Activated T-cell treated with anti-CD3 and anti-CD28 coated beads, Interleukin-2, amount 50 U/mL, for 24 hours (primary cell): Measurements from ENCODE around the gene ENDOU.

ENCODE experiments used
- DNase-seq: peaks from one replicate; pipeline ENCODE4 v3.0.0-alpha.2; 2020
- H3K27ac Mint-ChIP-seq: 2 replicates; pipeline ENCODE4 v1.8.0; 2020; ENCODE audit warnings: mild to moderate bottlenecking, mixed read lengths
- H3K27me3 Mint-ChIP-seq: 2 replicates; pipeline ENCODE4 v1.8.0; 2020; ENCODE audit warnings: mixed read lengths
- H3K36me3 Mint-ChIP-seq: 2 replicates; pipeline ENCODE4 v1.8.0; 2020; ENCODE audit warnings: low read depth, mixed read lengths
- H3K4me1 Mint-ChIP-seq: 2 replicates; pipeline ENCODE4 v1.8.0; 2020; ENCODE audit warnings: low read depth, mixed read lengths
- H3K4me3 Mint-ChIP-seq: 2 replicates; pipeline ENCODE4 v1.8.0; 2020; ENCODE audit warnings: mild to moderate bottlenecking, moderate library complexity, mixed read lengths
- H3K9me3 Mint-ChIP-seq: 2 replicates; pipeline ENCODE4 v1.8.0; 2020; ENCODE audit warnings: mixed read lengths

Gene ENDOU

DNA sequence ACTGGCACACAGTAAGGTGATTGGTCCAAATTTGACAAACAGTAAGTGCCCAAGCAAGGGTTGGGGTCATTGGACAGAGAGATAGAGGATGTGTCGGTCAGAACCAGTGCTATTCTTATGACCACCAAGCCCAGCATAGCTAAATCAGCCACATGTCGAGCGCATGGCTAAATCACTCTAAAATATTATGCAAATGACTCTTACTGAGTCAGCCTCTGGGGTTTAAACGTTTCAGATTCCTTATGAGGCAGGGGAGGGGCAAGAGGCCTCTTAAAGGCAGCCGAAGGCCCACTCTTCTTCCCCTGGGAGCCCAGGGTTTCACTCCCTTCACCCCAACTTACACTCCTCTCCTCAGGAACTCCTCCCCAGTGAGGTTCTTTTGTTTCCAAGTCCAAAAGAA lies 603 bp upstream of the ENDOU start:
- DNase-seq: no peak
- H3K27me3 Mint-ChIP-seq: no peaks in the 10 kb centered on the region

GRCh38 chr12:47722941-47723631 lies 2.2 kb downstream of the ENDOU start:
- Mint-ChIP-seq H3K4me1 (peaks cover 32% of the 10 kb centered on the region), H3K27me3 (no peaks in the 10 kb centered on the region), H3K36me3 (peaks cover 4% of the 10 kb centered on the region), H3K9me3 (no peaks in the 10 kb centered on the region), H3K4me3 (no peak overlapping the region), H3K27ac (no peak overlapping the region)
- peak; percentile 17 for DNase-seq

More for the DNA sequence above, 603 bp upstream of the ENDOU start:
- Mint-ChIP-seq H3K4me3 (no peak overlapping the region), H3K4me1 (peaks cover 27% of the 10 kb centered on the region), H3K27ac (no peak overlapping the region), H3K36me3 (no peaks in the 10 kb centered on the region), H3K9me3 (no peaks in the 10 kb centered on the region)

DNA sequence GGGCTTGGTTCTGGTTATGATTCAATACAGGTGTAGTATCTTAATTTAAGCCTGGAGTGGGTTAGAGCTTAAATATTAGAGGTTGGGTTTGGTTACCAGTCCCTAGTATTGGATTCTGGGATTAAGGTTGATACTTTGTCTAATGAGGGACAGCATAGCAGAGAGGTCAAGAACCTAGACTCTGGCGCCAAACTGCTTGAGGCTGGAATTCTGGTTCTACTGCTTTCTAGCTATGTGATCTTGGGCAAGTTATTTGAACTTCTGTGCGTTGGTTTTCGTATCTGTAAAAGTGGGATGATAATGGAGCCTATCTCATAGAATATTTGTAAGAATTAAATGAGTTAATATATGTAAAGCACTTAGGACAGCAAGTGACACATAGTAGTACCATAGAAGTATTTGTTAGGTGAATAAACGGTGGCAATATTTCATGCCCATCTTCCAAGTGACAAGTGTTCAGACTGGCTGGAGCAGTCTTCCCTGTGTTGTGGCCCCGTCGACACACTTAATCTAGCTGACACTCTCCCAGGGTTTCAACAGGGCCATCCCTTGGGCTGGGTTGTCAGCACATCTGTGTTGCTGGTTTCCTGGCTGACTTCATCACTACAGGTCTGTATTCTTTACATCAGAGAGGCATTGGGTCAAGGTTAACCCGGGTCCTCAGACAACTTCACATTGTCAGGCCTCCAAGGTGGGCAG lies 3.0 kb downstream of the ENDOU start:
- no peak for DNase-seq

GRCh38 chr12:47721431-47721973 lies 3.8 kb downstream of the ENDOU start:
- DNase-seq: peak; percentile 18
- no peak overlapping the region for H3K27ac Mint-ChIP-seq
- peaks cover 46% of the 10 kb centered on the region for H3K4me1 Mint-ChIP-seq
- peaks cover 4% of the 10 kb centered on the region for H3K36me3 Mint-ChIP-seq
- no peaks in the 10 kb centered on the region for H3K27me3 Mint-ChIP-seq
- no peak overlapping the region for H3K4me3 Mint-ChIP-seq
- H3K9me3 Mint-ChIP-seq: no peaks in the 10 kb centered on the region

More for the DNA sequence above, 3.0 kb downstream of the ENDOU start:
- no peaks in the 10 kb centered on the region for H3K27me3 Mint-ChIP-seq
- H3K4me1 Mint-ChIP-seq: peaks cover 40% of the 10 kb centered on the region
- H3K4me3 Mint-ChIP-seq: no peak overlapping the region
- no peaks in the 10 kb centered on the region for H3K9me3 Mint-ChIP-seq
- H3K36me3 Mint-ChIP-seq: peaks cover 4% of the 10 kb centered on the region
- no peak overlapping the region for H3K27ac Mint-ChIP-seq

GRCh38 chr12:47718531-47718930 lies 6.8 kb downstream of the ENDOU start:
- H3K36me3 Mint-ChIP-seq: peaks cover 4% of the 10 kb centered on the region
- H3K4me1 Mint-ChIP-seq: peaks cover 43% of the 10 kb centered on the region
- H3K9me3 Mint-ChIP-seq: no peaks in the 10 kb centered on the region
- H3K27me3 Mint-ChIP-seq: no peaks in the 10 kb centered on the region
- no peak overlapping the region for H3K27ac Mint-ChIP-seq
- DNase-seq: no peak
- H3K4me3 Mint-ChIP-seq: no peak overlapping the region

GRCh38 chr12:47717443-47718193 lies 7.7 kb downstream of the ENDOU start:
- DNase-seq: peak; percentile 56
- H3K27me3 Mint-ChIP-seq: no peaks in the 10 kb centered on the region
- H3K36me3 Mint-ChIP-seq: peaks cover 4% of the 10 kb centered on the region
- H3K4me3 Mint-ChIP-seq: no peak overlapping the region
- peaks cover 42% of the 10 kb centered on the region for H3K4me1 Mint-ChIP-seq
- peak overlapping the region; percentile 77 for H3K27ac Mint-ChIP-seq
- no peaks in the 10 kb centered on the region for H3K9me3 Mint-ChIP-seq

GRCh38 chr12:47717046-47717442 lies 8.2 kb downstream of the ENDOU start:
- Mint-ChIP-seq H3K9me3 (no peaks in the 10 kb centered on the region), H3K27me3 (no peaks in the 10 kb centered on the region), H3K4me3 (no peak overlapping the region), H3K4me1 (peaks cover 40% of the 10 kb centered on the region), H3K36me3 (peaks cover 4% of the 10 kb centered on the region), H3K27ac (no peak overlapping the region)
- DNase-seq: no peak

- Mint-ChIP-seq H3K27ac (no peak overlapping the region), H3K27me3 (no peaks in the 10 kb centered on the region)
- peak; percentile 27 for DNase-seq
These were observed 9.3 kb downstream of the ENDOU start for GRCh38 chr12:47715877-47716548.

DNA sequence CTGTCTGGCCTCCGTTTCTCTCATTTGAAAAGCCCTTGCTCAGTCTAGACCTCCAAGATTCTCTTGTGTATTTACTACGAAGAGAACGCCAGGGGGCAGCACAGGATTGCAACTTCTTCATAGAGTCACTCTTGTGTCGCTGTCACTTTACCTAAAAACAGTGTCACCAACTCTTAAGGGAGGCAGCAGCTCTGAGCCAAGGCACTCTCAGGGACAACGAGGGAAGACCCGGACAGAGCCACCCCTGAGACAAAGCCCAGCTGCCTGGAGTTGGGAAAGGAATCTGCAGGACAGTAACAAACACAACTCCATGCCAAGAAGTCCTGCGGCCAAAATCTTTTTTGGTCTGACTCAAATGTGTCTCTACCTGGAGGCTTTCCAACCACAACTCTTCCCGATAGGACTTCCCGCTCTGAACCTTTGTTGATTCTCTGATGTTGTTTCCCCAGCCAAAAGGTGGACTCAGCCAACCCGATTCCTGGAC lies 9.9 kb downstream of the ENDOU start:
- Mint-ChIP-seq H3K4me3 (no peak overlapping the region), H3K27ac (no peak overlapping the region), H3K36me3 (peaks cover 4% of the 10 kb centered on the region), H3K27me3 (no peaks in the 10 kb centered on the region), H3K4me1 (peaks cover 27% of the 10 kb centered on the region), H3K9me3 (no peaks in the 10 kb centered on the region)
- peak; percentile 79 for DNase-seq

More at GRCh38 chr12:47715877-47716548, 9.3 kb downstream of the ENDOU start:
- Mint-ChIP-seq H3K36me3 (peaks cover 4% of the 10 kb centered on the region), H3K9me3 (no peaks in the 10 kb centered on the region), H3K4me3 (no peak overlapping the region), H3K4me1 (peaks cover 30% of the 10 kb centered on the region)

DNA sequence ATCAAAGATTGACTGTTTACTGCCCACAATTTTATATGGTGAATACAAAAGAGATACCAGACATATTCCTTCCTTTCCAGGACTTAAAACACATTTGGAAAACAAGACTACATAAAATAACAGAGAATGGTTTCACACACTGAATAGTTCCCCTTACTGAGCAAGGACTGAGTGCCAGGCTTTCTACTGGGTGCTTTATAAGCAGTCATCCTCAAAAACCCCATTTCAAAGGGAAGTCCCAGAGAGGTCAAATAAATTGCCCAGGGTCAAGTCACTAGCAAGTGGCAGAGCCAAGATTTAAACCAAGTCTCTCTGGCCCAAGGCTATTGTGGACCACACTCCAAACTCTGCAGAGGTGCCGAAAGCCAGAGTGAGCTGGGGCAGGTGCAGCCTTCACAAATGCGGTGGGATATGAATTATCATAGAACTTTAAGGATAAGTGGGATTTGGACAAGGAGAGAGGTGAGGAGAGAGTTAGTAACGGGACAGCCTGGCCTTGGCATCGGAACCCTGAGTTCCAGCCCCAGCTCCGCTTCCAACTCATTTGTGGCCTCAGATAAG lies 10.4 kb downstream of the ENDOU start:
- DNase-seq: no peak
- Mint-ChIP-seq H3K27me3 (no peaks in the 10 kb centered on the region), H3K4me1 (peaks cover 27% of the 10 kb centered on the region), H3K36me3 (peaks cover 4% of the 10 kb centered on the region), H3K9me3 (no peaks in the 10 kb centered on the region), H3K4me3 (no peak overlapping the region), H3K27ac (no peak overlapping the region)

DNA sequence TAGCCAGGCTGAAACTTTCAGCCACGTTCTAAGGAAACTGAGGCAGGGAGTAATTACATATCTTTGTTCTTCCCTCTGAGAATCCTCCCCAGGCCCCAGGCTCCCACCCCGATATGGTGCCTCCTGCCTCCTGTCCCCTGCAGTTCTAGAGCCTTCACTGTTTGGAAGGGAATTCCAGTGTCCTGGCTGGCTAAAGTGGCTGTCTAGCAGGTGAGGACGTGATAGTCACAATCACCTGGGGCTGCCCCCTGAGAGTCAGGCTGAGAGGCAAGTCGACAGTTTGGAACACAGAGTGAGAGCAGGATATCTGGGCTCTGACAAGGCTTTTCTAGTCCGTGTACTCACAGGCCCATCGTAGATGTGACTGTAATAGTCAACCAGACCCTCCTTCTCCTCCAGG lies 13.1 kb downstream of the ENDOU start:
- Mint-ChIP-seq H3K27me3 (no peaks in the 10 kb centered on the region), H3K9me3 (no peaks in the 10 kb centered on the region), H3K4me3 (no peak overlapping the region), H3K27ac (no peak overlapping the region), H3K4me1 (peaks cover 37% of the 10 kb centered on the region), H3K36me3 (no peaks in the 10 kb centered on the region)
- DNase-seq: no peak

DNA sequence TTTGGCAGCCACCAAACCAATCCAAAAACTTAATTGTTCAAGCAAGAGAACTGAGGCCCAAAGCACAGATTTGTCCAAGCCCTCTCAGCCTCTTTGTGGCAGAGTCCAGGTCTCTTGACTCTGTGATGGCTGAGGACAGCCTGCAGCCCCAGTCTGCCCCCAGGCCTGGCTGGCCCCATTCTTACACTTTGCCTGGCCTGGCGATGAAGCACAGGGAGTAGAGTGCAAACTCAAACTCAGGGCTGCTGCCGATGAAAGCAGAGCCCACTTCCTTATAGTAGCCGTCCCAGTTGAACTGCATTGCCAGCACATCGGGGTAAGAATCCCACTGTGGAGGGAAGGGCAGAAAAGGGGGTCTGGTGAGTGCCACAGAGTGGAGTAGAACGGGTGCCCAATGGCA lies 13.8 kb downstream of the ENDOU start:
- no peak overlapping the region for H3K27ac Mint-ChIP-seq
- H3K27me3 Mint-ChIP-seq: no peaks in the 10 kb centered on the region
- H3K36me3 Mint-ChIP-seq: peaks cover 2% of the 10 kb centered on the region
- H3K4me1 Mint-ChIP-seq: peaks cover 36% of the 10 kb centered on the region
- H3K4me3 Mint-ChIP-seq: no peak overlapping the region
- no peak for DNase-seq
- H3K9me3 Mint-ChIP-seq: no peaks in the 10 kb centered on the region

- no peak overlapping the region for H3K27ac Mint-ChIP-seq
- no peak overlapping the region for H3K4me3 Mint-ChIP-seq
- no peaks in the 10 kb centered on the region for H3K27me3 Mint-ChIP-seq
- peaks cover 9% of the 10 kb centered on the region for H3K36me3 Mint-ChIP-seq
- H3K9me3 Mint-ChIP-seq: no peaks in the 10 kb centered on the region
- DNase-seq: no peak
- H3K4me1 Mint-ChIP-seq: peaks cover 31% of the 10 kb centered on the region
These were observed 15.0 kb downstream of the ENDOU start for GRCh38 chr12:47710278-47710677.

DNA sequence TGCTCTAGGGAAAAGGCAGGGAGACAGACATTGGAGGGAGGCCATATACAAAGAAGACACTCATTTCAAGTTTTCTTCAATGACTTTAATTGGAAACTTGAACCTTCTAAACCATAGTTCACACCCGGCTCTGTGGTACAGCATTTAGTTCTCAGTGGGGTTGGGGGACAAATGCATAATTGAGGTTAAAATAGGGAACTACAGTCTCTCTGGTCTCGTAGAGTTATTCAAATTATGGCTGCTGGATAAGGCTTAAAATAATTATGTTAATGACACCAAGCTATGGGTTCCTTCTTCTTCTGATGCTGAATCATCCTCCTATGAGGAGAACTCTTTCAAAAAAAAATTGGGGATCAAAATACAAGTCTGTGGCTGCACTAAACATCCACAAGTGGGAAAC lies 15.6 kb downstream of the ENDOU start:
- Mint-ChIP-seq H3K27me3 (no peaks in the 10 kb centered on the region), H3K36me3 (peaks cover 12% of the 10 kb centered on the region), H3K4me3 (no peak overlapping the region), H3K9me3 (no peaks in the 10 kb centered on the region), H3K27ac (no peak overlapping the region), H3K4me1 (peaks cover 32% of the 10 kb centered on the region)
- DNase-seq: no peak
